ENCODE data around the gene MPP1.
A peak's percentile ranks its signal among the peaks of the same experiment; 100 is the strongest.

Gene MPP1

DNA sequence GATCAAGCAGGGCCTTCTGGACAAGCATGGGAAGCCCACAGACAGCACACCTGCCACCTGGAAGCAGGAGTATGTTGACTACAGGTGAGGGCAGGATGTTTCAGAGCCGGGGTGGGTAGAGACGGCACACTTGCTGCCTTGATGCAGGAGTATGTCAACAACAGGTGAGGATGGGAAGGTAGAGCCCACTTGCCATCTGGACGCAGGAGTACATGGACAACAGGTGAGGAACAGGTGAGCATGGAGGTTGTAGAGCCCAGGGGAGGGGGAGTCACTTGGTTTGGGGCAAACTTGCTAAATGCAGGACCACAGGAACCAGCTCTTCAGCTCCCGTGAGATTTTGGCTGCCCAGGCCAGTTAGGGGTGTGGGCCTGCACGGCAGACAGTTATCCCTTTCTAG, 30.7 kb downstream of the MPP1 start:
- DNase-seq = no peak

DNA sequence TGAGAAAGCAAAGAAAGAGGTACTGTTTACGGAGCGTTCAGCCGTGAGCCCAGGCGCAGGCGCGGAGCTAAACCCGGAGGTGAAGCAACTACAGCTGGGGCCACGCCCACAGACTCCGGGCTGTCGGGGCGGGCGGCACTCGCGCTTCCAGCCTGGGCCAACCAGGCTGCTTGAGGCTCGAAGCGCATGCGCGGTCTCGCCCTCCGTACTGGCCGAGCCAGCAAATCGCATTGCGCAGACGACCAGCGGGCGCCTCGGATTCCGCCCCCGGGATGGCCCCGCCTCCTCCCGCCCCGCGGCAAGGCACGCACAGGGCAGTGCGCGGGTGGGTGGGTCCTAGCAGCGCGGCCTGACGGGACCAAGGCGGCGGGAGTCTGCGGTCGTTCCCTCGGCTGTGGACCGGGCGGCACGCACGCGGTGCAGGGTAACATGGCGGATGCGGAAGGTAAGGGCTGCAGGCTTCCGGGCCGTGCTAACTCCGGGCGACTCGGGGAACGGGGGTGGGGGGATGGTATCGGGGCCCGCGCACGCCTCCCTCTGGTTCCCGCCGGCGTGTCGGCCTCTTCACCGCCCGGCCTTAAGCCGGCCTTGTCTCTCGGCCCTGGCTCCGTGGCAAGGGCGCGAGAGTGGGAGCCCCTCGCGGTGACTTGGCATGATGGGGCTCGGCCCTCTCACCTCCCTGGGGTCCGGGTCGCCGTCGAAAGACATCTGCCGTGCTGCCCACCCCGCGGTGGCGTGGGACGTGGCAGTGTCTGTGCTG, 42.6 kb downstream of the MPP1 start, which contains the start of gene DKC1:
Gene DKC1 (plus strand): TSS at position 328 of the 760 bp plus-strand sequence. CDS start 102 bp downstream, at position 430.
- peak; percentile 95 for DNase-seq

DNA sequence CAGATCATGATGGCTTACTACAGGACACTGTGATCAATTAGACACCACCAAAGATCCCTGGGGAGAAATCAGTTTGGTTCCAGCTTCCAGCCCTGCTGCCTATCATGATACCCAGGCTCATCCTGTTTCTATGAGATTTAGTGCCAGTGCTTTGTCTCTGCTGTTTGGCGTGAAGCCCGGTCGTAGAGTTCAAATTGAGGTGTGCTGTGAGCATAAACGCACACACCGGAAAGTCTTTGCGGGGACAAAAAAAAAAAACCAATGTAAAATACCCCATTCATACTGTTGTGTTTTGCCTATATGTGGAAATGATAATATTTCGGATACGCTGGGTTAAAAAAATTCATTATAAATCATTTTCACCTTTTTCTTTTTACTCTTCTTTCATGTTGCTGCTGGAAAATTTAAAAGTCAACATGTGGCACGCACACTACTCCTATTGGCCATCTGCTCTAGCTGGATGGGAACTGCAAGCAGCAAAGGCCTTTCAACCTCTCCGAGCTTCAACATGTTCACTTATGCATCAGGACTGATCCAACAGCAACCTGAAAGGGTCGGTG, 43.2 kb downstream of the MPP1 start:
- DNase-seq = no peak

GRCh38 chrX:154758696-154759095, 46.6 kb downstream of the MPP1 start:
- no peak for DNase-seq

GRCh38 chrX:154751669-154752271, 53.5 kb downstream of the MPP1 start:
- DNase-seq = no peak

- DNase-seq = peak; percentile 17
These were observed 54.0 kb downstream of the MPP1 start for GRCh38 chrX:154751203-154751668.

- DNase-seq = peak; percentile 37
These were observed 54.7 kb downstream of the MPP1 start, which contains the start of gene GAB3 for GRCh38 chrX:154750301-154751202. TSS of gene GAB3 (minus strand) at chrX:154751077. CDS start at chrX:154751025, 52 bp downstream.

DNA sequence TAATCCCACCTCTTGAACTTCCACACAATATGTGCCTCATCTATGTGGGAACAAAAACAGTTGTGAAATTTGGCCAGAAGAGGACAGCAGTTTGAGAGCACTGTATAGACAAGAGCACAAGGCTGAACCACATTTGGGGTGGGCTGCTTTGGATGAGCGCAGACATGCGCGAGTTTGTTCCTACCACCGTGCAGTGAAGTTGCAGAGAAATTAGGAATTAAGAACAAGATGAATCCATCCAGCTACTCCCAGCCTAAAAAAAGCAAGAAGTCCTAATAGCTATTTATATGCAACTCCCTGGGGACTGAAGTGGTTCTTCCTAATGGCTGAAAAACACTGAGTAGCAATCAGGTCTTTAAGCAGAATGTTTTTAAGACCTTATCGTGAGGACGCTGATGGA, 55.4 kb downstream of the MPP1 start:
- no peak for DNase-seq

DNA sequence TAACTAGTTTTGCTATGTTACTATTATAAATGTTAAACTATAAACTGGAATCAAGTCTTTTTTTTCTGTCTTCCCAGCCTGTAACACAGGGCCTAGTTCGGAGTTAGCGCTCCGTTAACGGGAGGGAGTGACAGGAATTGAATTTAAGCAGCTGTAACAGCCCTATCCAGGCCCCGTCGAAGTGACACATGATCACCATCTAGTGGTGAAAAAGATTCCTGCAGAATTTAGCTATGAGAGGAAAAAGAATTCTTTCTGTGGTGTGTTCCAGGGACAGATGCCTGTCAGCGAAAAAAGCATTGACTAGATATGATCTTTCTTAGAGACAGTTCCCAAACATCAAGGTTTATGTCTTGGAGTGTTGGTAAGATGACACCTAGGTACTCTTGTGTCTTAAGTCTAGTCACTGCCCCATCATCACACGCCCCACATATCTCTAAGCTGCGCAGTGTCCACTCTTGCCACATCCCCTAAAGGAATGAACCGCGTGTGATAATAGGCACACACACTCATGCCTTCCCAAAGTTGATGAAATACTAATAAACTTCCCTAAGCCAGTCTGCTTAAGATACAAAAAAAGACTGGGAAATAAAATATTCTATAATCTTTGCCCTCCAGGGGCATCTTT, 56.5 kb downstream of the MPP1 start:
- peak; percentile 23 for DNase-seq

GRCh38 chrX:154742613-154743012, 62.7 kb downstream of the MPP1 start:
- no peak for DNase-seq

DNA sequence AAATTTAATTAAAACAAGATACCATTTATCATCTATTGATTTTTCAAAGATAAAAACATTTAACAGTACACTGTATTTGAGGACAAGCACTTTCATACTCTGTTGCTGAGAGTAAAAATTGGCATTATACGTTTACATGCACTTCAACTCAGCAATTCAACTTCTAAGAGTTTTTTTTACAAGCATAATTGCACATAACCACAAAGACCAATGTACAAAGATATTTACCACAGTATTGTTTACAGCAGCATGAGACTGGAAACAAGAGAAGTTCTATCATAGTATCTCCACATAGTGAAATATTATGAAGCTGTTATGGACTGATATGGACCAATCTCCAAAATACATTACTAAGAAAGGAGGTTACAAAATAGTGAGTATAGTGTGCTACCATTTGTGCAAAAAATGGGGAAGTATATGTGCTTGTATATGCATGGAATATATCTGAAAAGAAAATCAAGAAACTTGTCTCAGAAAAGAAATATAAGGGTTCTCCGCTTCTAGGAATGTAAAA, 65.3 kb downstream of the MPP1 start:
- no peak for DNase-seq

DNA sequence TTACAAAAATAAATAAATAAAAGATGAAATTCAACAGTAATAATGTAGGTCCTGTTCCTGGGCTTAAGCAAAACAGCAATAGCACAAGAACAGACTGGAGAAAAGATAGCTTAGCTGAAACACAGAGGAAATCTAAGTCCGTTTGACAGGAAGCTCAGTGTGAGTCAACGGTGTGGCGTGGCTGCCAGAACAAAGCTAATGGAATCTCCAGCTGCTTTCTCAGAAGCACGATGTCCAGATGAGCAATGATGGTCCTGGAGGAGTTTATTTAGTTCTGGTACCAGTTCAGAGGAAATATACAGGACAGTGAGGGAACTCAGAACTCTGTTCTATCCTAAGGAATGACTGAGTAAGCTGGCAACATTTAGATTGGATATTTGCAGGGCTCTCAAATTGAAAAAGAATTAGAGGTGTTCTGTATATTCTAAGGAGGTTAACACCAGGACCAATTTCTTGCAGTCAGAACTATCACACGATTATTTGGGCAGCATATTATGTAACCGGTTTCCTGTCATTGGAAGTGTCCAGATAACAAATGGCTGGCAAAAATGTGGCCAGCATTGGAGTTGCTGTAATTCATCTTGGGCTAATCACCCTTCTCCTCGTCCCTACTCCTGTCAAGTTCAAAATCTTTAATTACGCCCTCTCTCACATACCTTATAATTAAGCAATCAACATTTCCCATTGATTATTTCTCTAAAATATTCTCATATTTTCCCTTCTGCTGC, 67.1 kb downstream of the MPP1 start:
- no peak for DNase-seq

DNA sequence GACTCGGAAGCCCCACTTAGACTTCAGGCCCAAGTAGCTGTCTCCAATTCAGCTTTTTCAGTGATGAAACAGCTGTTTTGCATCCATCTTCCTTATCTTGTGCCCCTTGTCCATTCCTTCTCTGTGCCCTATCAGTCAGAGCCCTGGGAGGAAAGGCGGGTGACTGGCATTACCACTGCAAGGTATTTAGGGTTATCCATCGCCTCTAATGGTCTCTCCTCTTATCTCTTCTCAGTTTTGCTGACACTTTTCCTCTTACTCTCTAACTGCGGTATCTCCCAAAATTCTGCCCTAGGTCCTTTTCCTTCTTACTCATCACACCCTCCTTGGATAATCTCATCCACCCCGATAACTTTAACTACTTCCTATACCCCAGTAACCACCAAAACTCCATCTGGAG, 68.1 kb downstream of the MPP1 start:
- DNase-seq = no peak

DNA sequence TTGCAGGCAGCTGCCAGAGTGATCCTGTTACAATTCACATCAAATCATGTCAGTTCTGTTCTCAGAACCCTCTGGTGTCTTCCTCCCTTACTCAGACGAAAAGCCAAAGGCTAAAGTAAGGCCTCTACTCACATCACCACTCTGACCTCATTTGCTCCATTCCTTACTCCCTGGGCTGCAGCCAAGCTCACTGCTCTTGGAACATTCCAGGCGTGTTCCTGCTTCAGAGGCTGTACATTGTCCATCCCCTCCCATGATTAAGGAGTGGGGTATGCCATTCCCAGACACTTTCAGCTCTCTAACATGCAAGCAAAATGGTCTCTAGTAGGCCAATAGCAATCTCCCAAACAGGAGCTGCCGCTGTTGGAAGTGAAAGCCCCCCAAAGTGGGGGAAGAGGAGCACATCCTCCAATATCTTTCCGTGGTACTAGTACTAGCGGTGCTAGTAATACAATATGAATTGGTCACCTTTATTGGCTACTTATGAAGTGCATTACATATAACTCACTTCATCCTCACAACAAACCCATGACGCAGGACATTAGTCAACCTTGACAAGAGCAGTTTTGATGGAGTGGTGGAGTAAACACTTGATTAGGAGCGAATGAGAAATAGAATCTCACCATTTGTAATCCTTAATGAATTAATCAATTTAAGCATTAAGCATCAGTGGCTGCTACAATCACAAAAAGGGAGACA, 69.4 kb downstream of the MPP1 start:
- no peak for DNase-seq

DNA sequence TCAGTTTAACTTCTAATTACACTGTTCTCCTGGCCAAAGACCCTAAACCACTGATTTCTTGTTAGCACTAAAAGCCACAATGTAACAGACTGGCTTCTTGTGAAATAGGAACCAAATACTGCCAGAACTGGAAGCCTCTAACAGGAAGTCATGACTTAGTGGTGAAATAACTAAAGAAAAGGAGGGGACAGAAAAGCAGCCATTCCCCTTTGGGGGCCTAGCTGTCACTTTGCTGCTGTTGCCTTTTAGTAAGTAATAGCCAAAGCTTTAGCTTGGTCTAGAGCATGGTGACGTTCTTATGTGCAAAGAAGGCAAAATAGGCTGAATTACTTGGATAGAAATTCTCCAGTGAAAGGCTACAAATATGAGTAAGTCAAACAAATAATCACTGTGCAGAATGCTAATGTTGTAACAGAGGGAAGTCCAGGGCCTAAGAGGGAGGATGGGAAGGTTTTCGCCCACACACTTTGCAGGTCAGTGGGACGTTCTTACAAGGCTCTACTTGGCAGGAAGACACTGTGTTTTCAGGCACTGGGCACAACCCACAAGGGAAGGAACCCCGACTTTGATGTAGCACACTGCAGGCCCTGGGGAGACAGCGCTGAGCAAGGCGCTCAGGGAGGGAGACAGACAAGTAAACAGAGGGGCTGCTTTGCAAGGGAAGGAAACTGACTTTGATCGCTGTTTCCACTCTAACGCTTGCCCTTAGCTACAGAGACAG, 71.1 kb downstream of the MPP1 start:
- no peak for DNase-seq

DNA sequence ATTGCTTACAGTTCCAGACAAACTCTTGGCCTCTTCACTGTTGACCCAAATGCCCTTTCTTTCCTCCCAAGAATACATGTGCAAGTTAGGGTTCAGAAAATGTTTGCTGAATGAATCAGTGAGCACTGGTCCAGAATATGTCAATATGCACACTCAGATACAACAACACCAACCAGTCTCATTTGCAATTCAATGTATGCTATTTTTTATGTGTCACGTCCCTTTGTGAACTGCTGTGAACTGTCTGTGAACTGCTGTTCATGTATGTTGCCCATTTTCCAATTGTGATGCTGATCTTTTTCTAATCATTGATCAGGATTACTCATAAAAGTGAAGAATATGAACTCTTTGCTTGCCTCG, 72.2 kb downstream of the MPP1 start:
- no peak for DNase-seq

DNA sequence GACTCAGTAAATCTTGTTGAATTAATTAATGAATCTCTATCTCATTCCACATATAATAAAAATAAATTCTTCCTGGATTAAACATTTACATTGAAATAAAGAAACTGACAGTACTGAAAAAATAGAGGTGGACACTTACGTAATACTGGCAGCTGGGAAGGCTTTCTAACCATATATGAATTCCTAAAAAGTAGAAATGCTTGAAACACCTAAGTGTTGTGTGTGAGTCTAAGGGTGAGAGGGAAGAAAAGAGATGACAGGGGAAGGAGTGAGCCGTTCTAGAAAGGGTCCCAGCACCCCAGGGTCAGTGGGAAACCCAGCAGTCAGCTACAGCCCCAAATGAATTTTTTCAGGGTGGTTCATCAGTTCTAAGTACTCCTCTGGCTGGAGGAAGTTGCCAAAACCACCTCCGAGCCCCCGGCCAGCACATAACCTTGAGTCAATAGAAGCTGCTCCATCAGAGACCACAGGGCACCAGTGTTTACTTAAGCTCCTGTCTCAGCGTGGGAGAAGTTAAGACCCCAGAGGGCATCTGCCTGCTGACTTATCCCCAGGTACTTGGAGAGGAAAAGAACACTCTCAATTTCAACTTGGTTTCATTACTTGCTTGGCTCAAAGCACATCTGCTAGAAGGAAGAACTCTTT, 72.7 kb downstream of the MPP1 start:
- DNase-seq = no peak

DNA sequence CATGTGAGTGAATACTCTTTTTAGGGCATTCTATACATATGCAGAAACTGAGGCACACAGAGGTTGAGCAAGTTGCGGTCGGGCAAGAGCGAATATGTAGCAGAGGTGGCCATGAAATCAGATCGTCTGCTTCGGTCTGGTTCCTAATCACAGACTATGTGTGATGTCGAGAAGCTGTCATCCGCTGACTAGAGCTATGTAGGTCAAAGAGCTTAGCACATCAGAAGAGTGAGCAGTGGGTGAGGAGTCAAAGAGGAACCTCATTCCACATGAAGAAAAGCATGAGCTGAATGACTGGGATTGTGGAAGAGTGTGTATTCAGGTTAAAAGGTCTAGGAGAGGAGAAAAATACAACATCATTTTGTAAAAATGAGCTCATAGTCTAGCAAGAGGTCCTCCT, 73.4 kb downstream of the MPP1 start:
- no peak for DNase-seq

GRCh38 chrX:154731184-154731583, 74.1 kb downstream of the MPP1 start:
- no peak for DNase-seq

Measured in activated naive CD4-positive, alpha-beta T cell treated with anti-CD3 and anti-CD28 coated beads, Interleukin-2, amount 50 U/mL, for 16 hours (primary cell).